Measurements from ENCODE around the gene C19orf81.

- TF ChIP-seq CTCF (IDR thresholded peaks at IDR 0.05) (no peak), POLR2AphosphoS5 (IDR thresholded peaks at IDR 0.05) (no peak), POLR2A (IDR thresholded peaks at IDR 0.05) (no peak)
Measured at GRCh38 chr19:50624949-50625600, 24.2 kb upstream of the C19orf81 start.

Data from gastroesophageal sphincter (tissue), 3 donors.